ENCODE measurements around the gene KCNG4.
"Not testable (repeated sequence)": the region's sequence is repeated elsewhere in the genome, so short reads cannot be mapped to it uniquely, and the experiment has no call there.

The KCNG4 gene

GRCh38 chr16:84234321-84235241, 5.2 kb downstream of the KCNG4 start:
- no peak for DNase-seq

- no peak for DNase-seq
Measured at GRCh38 chr16:84233748-84234147, 6.1 kb downstream of the KCNG4 start.

GRCh38 chr16:84232969-84233368, 6.8 kb downstream of the KCNG4 start:
- no peak for DNase-seq

GRCh38 chr16:84232060-84232459, 7.8 kb downstream of the KCNG4 start:
- no peak for DNase-seq

- DNase-seq = no peak
Measured at GRCh38 chr16:84229471-84229870, 10.3 kb downstream of the KCNG4 start.

- peak in 1 of 2 experiments; percentile 21 for DNase-seq
Measured at GRCh38 chr16:84228256-84228838, 11.5 kb downstream of the KCNG4 start.

- DNase-seq = no peak
Measured at GRCh38 chr16:84227548-84227947, 12.3 kb downstream of the KCNG4 start.

- DNase-seq = no peak
Measured at GRCh38 chr16:84226026-84226425, 13.8 kb downstream of the KCNG4 start.

GRCh38 chr16:84225571-84225970, 14.2 kb downstream of the KCNG4 start:
- no peak for DNase-seq

- DNase-seq = no peak
Measured at GRCh38 chr16:84225126-84225525, 14.7 kb downstream of the KCNG4 start.

- DNase-seq = no peak
Measured at GRCh38 chr16:84224554-84224953, 15.3 kb downstream of the KCNG4 start.

GRCh38 chr16:84223456-84223855, 16.4 kb downstream of the KCNG4 start:
- DNase-seq = no peak

- DNase-seq = no peak
Measured at GRCh38 chr16:84220851-84221250, 19.0 kb downstream of the KCNG4 start.

- DNase-seq = no peak
Measured at GRCh38 chr16:84218956-84219355, 20.9 kb downstream of the KCNG4 start.

- DNase-seq = no peak
Measured at GRCh38 chr16:84218176-84218823, 21.5 kb downstream of the KCNG4 start.

GRCh38 chr16:84216144-84216543, 23.7 kb downstream of the KCNG4 start:
- DNase-seq = not testable (repeated sequence)

GRCh38 chr16:84215531-84215930, 24.3 kb downstream of the KCNG4 start:
- DNase-seq = no peak

- DNase-seq = no peak
Measured at GRCh38 chr16:84214451-84215066, 25.3 kb downstream of the KCNG4 start.

- no peak for DNase-seq
Measured at GRCh38 chr16:84212631-84213030, 27.2 kb downstream of the KCNG4 start.

- DNase-seq = no peak
Measured at GRCh38 chr16:84212154-84212553, 27.7 kb downstream of the KCNG4 start.

GRCh38 chr16:84209989-84210388, 29.8 kb downstream of the KCNG4 start:
- no peak for DNase-seq

GRCh38 chr16:84207879-84208278, 31.9 kb downstream of the KCNG4 start:
- no peak for DNase-seq

GRCh38 chr16:84207251-84207650, 32.6 kb downstream of the KCNG4 start:
- DNase-seq = no peak
